AG04449 (cell line): Measurements from ENCODE around the gene DLX6.
A peak's percentile ranks its signal among the peaks of the same experiment; 100 is the strongest.

ENCODE experiments used
- CTCF ChIA-PET: fragments of 350-600 bp; formaldehyde crosslinking; extraction: SDS; loops from one replicate; lab custom pipeline; 2021; ENCODE audit warnings: antibody characterized with exemption; lab: Yijun Ruan, JAX
- POLR2A ChIA-PET: fragments of 400-600, 350-600 bp; formaldehyde crosslinking; extraction: SDS; loops from one replicate; lab custom pipeline; 2020; ENCODE audit warnings: antibody characterized with exemption, inconsistent platforms; lab: Yijun Ruan, JAX
- DNase-seq: peaks from one replicate; pipeline ENCODE4 v3.0.0-alpha.2; 2010; ENCODE audit warnings: low read depth, low spot score
- H3K4me3 ChIP-seq: 2 replicates; pipeline ENCODE4 v1.5.1; 2011; ENCODE audit warnings: low read depth, mild to moderate bottlenecking, control low read depth, low read length
- CTCF ChIP-seq: IDR thresholded peaks from one replicate; pipeline ENCODE4 v1.5.1; 2011; ENCODE audit warnings: mild to moderate bottlenecking, moderate library complexity, low read length, control low read depth, inconsistent platforms; ENCODE audit not compliant: insufficient read depth; ENCODE audit errors: missing control alignments

DLX6 gene

GRCh38 chr7:97005183-97006054, at the start of gene DLX6:
Gene DLX6, plus strand, starts transcription at chr7:97005553. Its CDS starts 425 bp downstream, at chr7:97005978.
- POLR2A ChIA-PET = no interaction called here
- TF ChIP-seq CTCF = no peak
- peak within 1 kb of the TSS; percentile 46 for H3K4me3 ChIP-seq
- no peak for DNase-seq
- CTCF ChIA-PET = interaction anchor here (1.3 kb wide), 1 partner anchor 22 kb away, joined by 5 read pairs; no protein-coding TSS in a partner anchor

- ChIA-PET CTCF (interaction anchor here (0.6 kb wide), 1 partner anchor 666 kb away, joined by 3 read pairs; no protein-coding TSS in a partner anchor), POLR2A (no interaction called here)
- H3K4me3 ChIP-seq = no peak overlapping the region
- no peak for DNase-seq
- no peak for TF ChIP-seq CTCF
Observed at GRCh38 chr7:96959135-96959534, 46.2 kb upstream of the DLX6 start.

GRCh38 chr7:96962221-96962885, 43.0 kb upstream of the DLX6 start:
- ChIA-PET POLR2A (no interaction called here), CTCF (no interaction called here)
- no peak for TF ChIP-seq CTCF
- DNase-seq = no peak
- no peak overlapping the region for H3K4me3 ChIP-seq

- POLR2A ChIA-PET = no interaction called here
- CTCF ChIA-PET = no interaction called here
- no peak for TF ChIP-seq CTCF
- H3K4me3 ChIP-seq = no peak overlapping the region
- DNase-seq = no peak
Observed at GRCh38 chr7:96968981-96969380, 36.4 kb upstream of the DLX6 start.

GRCh38 chr7:96970739-96971138, 34.6 kb upstream of the DLX6 start:
- DNase-seq = no peak
- CTCF ChIA-PET = no interaction called here
- POLR2A ChIA-PET = no interaction called here
- no peak for TF ChIP-seq CTCF
- no peak overlapping the region for H3K4me3 ChIP-seq

GRCh38 chr7:96973986-96974385, 31.4 kb upstream of the DLX6 start:
- H3K4me3 ChIP-seq = no peak overlapping the region
- no peak for TF ChIP-seq CTCF
- peak; percentile 42 for DNase-seq
- ChIA-PET POLR2A (no interaction called here), CTCF (no interaction called here)
